NCI-H226 (cell line): ENCODE data around the gene RPA1.
A peak's percentile ranks its signal among the peaks of the same experiment; 100 is the strongest.
"Not testable (repeated sequence)": the region's sequence is repeated elsewhere in the genome, so short reads cannot be mapped to it uniquely, and the experiment has no call there.

Experiments used
- DNase-seq: peaks from one replicate; pipeline ENCODE4 v3.0.0-alpha.2; 2015

The RPA1 gene

GRCh38 chr17:1820528-1821252 is 9.1 kb upstream of the RPA1 start:
- DNase-seq: no peak

DNA sequence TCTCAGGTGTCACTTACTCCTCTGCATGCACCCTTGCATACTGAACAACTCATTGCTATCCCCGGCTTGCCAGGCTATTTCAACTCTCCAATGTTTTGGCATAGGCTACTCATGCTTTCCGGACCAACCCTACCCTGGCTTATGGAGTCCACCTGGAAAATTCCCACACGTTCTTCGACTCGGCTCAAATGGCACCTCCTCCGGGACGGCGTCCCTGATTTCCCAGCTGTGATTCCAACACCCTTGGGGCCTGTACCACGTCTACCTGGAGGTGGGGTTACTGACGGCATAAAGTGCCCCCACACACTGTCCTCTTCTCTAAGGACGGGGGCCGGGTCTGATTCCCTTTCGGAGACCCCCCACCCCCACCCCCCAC is 601 bp upstream of the RPA1 start:
- DNase-seq: peak; percentile 31

DNA sequence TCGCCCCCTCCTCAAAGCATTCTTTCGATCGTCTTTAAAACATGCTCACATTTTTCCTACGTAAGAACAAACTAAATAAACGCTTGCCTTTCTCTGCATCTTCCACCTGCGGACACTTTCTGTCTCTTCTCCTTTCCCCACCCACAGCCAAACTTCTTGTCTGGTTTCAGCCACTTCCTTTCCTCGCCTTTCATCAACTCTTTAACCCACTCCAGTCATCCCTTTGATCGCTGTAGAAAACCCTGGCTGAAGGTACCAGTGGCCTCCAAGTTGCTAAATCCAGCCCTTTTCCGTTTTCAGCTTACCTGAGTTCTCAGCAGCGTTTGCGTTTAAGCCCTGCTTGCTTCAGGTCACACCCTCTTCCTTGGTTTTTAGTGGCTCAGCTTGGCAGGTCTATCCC is 483 bp downstream of the RPA1 start:
- no peak for DNase-seq

DNA sequence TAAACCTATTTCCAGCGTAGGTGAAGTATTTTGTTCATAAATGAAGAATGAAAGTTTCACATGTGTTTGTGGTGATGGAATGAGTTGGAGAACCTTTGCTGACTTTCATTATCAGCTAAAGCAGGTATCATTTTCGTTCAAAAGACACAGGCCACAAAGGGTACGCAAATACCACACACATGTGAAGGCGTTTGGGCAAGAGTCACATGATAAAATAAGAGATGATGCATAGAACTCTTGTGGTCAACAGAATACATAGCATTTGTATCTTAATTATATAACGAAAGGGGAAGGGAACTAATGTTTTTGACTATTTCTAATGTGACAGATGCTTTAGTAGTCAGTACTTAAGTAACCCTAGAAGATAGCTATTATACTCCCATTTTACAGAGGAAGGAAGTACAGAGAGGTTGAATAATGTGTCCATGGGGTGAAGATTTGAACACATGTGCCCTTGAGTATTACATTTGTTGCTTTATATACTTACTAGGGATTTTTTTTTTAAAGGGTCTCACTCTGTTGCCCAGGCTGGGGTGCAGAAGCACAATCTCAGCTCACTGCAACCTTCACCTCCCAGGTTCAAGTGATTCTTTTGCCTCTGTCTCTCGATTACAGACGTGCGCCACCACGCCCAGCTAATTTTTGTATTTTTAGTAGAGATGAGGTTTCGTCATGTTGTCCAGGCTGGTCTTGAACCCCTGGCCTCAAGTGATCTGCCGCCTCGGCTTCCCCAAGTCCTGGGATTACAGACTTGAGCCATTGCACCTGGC is 4.8 kb downstream of the RPA1 start:
- no peak for DNase-seq

DNA sequence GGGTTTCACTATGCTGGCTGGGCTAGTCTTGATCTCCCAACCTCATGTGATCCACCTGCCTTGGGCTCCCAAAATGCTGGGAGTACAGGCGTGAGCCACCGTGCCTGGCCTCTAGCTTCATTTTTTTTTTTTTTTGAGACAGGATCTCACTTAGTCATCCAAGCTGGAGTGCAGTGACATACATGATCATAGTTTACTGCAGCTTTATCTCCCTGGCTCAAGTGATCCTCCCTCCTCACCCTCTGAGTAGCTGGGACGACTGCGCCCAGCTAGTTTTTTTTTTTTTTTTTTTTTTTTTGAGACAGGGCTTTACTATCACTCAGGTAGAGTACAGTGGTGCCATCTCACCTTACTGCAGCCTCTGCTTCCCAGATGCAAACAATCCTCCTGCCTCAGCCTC is 9.7 kb downstream of the RPA1 start:
- no peak for DNase-seq

- DNase-seq: no peak
Measured at GRCh38 chr17:1843947-1844346, 14.1 kb downstream of the RPA1 start.

GRCh38 chr17:1847191-1847590 is 17.4 kb downstream of the RPA1 start:
- no peak for DNase-seq

DNA sequence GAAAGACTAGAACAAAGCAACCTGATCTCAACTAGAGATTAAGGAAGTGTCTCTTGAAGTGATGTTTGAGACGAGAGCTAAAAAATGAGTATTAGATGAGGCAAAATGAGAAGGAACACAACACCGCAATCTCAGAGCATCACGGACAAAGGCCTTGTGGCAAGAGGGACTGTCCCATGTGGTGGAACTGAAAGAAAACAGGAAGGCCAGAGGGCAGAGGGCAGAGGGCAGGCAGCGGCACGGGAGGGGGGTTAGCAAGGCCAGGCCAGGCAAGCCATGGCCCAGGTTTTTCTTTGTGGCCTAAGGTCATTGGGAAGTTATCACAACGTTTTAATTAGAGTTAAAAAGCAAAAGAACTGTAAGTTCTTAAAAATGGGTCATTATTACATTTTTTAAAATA is 22.5 kb downstream of the RPA1 start:
- DNase-seq: no peak

DNA sequence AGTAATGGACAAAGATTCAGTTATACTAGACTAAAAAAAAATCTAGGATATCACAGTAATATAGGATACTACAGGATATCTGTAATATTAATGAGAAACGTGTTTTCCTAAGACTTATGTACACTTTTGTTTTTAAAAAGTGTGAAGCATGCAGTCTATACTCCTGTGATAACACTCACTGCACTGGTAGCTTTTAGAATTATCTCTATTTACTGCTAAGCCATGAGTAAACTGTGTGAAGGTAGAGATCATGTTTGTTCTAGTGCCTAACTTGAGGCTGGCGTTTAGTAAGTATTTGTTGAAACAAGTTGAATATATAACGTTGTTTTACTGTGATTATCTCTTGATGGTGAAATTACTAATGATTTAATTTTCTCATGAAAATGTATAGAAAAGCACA is 23.9 kb downstream of the RPA1 start:
- DNase-seq: no peak

GRCh38 chr17:1856462-1856861 is 26.7 kb downstream of the RPA1 start:
- DNase-seq: not testable (repeated sequence)

- DNase-seq: no peak
Measured at GRCh38 chr17:1860978-1861377, 31.2 kb downstream of the RPA1 start.

GRCh38 chr17:1861391-1862010 is 31.7 kb downstream of the RPA1 start:
- no peak for DNase-seq

DNA sequence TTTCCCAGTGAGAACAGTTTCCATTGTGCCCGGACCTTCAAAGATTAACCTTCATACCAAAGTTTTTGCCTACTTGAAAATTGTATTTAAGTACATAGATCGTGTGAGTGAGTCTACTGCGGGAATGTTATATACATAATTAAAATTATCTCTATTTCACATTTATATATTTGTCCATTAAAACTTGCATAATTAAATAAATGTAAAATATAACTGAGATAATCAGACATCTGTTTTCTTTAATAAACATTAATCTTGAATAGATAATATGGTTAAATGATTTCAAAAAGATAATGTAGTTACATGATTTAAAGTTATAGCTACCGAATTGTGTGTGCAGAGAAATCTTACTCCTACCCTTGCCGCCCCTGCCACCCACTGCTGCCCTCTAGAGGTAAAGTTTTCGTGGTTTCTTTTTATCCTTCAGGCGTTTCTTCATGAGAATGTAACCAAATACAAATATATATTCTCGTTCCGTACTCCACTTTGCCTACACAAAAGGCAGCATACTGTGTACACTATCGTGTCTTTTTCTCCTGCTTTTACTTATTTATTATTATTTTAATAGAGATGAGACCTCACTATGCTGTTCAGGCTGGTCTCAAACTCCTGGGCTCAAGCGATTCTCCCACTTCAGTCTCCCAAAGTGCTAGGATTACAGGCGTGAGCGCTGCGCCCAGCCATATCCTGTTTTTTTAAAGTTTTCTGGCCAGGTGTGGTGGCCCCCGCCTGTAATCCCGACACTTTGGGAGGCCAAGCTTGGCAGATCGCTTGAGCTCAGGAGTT is 35.6 kb downstream of the RPA1 start:
- peak; percentile 19 for DNase-seq

DNA sequence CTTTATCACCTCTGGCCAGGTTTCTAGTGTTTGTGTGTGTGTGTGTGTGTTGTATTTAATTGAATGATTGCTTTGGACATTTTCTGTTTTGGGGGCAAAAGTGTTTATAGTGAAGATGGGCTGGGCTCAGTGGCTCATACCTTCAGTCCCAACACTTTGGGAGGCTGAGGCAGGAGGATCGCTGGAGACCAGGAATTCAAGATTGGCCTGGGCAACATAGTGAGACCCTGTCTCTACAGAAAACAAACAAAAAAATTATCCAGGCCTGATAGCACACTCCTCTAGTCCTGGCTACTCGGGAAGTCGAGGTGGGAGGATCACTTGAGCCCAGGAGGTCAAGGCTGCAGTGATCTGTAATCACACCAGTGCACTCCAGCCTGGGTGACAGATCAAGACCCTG is 37.5 kb downstream of the RPA1 start:
- no peak for DNase-seq

DNA sequence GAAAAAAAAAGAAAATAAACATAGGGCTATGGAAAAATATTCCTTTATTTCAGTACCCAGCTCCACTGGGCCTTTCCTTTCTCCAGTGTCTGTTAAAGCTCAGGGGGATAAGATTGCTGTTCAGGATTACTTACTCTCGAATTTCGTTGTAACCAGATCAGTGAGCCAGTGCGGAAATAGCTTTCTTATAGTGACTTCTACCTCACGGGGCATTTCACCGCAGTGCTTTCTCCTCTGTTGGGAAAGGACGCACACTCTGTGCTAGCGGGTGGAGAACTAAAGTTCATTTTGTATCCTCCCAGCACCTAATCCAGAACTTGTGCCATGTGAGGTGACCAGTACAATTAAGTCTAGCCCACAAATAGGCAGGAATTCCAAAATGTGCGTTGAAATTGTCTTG is 38.3 kb downstream of the RPA1 start:
- DNase-seq: no peak

DNA sequence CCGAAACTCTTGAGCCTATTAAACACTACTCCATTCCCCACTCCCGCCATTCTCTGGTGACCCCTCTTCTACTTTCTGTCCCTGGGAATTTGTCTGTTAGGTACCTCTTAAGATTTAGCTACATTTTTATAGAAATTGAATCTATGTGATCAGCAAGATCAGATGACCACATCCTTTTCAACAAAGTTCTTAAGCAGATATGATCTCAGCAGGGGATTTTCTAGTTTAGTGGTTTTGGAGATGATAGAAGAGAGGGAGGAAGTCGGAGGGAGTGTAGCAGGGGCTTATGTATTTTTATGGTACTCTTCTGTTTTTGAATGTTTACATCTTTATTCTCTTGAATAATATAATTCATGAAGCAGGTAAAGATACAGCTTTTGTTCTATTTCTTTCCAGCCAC is 40.8 kb downstream of the RPA1 start:
- DNase-seq: no peak

DNA sequence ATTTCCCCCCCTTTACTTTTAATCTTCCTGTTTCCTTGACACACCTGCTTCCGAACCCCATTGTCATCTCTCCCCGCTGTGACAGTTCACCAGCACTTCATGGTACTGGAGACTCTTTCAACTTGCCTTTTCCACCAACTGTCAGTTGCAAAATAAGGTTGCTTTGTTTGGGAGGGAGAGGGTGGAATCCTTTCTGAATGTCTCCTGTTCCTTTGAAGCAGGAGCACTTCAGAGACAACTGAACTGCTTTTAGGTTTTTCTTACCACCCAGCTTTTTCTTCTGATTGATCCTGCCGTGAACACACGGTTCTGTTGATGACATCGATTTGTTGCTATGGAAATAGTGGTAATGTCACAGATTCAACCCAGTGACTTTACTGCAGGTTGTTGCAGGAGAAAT is 42.0 kb downstream of the RPA1 start:
- no peak for DNase-seq

GRCh38 chr17:1872254-1872653 is 42.4 kb downstream of the RPA1 start:
- no peak for DNase-seq

GRCh38 chr17:1872976-1873375 is 43.2 kb downstream of the RPA1 start:
- DNase-seq: no peak

GRCh38 chr17:1873418-1873817 is 43.6 kb downstream of the RPA1 start:
- DNase-seq: no peak

DNA sequence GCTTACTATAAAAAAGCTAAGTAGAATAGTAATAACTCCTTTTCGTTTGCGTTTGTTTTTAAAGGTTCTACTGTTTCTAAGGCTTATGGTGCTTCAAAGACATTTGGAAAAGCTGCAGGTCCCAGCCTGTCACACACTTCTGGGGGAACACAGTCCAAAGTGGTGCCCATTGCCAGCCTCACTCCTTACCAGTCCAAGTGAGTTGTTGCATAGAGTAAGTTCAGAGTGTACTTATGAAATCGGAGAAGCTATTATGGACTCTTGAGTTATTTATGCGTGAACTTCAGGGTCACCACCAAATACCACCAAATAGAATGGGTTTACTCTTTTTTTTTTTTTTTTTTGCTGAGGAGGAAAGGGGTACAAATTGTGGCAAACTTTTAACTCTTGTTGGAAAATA is 45.8 kb downstream of the RPA1 start:
- DNase-seq: no peak

- DNase-seq: no peak
Measured at GRCh38 chr17:1878419-1879121, 48.8 kb downstream of the RPA1 start.
